PC-3 (cell line): ENCODE results near the gene FGFBP2. TPM values are rescaled to one million over a fixed set of nuclear protein-coding genes. Genes with fewer than 3 reads are reported as not detected.

Experiments used
- ATAC-seq: fragments of 200-7000 bp; cut with Tn5 transposase; 2 replicates; pipeline ENCODE4 v1.9.1; 2020; ENCODE audit warnings: mild to moderate bottlenecking, moderate library complexity
- BruUV-seq: library from RNA; stranded (reverse); fragments of 400-500 nt; replicated peaks from 2 replicates; lab custom pipeline; 2021; lab: Mats Ljungman, UMichigan
- CTCF ChIA-PET: fragments of 300-600 bp; sonication (Branson Sonifier 250); formaldehyde crosslinking; loops from one replicate; lab custom pipeline; 2022; ENCODE audit warnings: antibody characterized with exemption; lab: Charles Lee
- POLR2A ChIA-PET: fragments of 300-600 bp; sonication (Branson Sonifier 250); formaldehyde crosslinking; loops from one replicate; lab custom pipeline; 2022; ENCODE audit warnings: antibody characterized with exemption; ENCODE audit not compliant: unreplicated experiment; lab: Charles Lee
- DNase-seq: peaks from one replicate; pipeline ENCODE4 v3.0.0-alpha.2; 2015
- H2AFZ ChIP-seq: fragments of 300-600 bp; sonication (generic); 2 replicates; pipeline ENCODE4 v1.6.0; 2016; ENCODE audit warnings: antibody characterized with exemption, low read length
- H3F3A ChIP-seq: fragments of 300-600 bp; sonication (generic); one replicate; pipeline ENCODE4 v1.6.0; 2017; ENCODE audit warnings: antibody characterized with exemption, low read length, control low read depth, mild to moderate bottlenecking; ENCODE audit not compliant: unreplicated experiment
- H3K27ac ChIP-seq: fragments of 300-600 bp; sonication (generic); 2 replicates; pipeline ENCODE4 v1.5.1; 2016; ENCODE audit warnings: mild to moderate bottlenecking, low read length
- H3K27me3 ChIP-seq: fragments of 300-600 bp; sonication (generic); 2 replicates; pipeline ENCODE4 v1.6.1; 2016; ENCODE audit warnings: low read length, mixed read lengths
- H3K36me3 ChIP-seq: fragments of 300-600 bp; sonication (generic); 2 replicates; pipeline ENCODE4 v1.6.1; 2016; ENCODE audit warnings: low read depth, mixed run types, low read length, mixed read lengths
- H3K4me1 ChIP-seq: fragments of 300-600 bp; sonication (generic); 2 replicates; pipeline ENCODE4 v1.5.1; 2016; ENCODE audit warnings: low read length; ENCODE audit not compliant: insufficient read depth
- H3K4me2 ChIP-seq: fragments of 300-600 bp; sonication (generic); 2 replicates; pipeline ENCODE4 v1.6.0; 2016; ENCODE audit warnings: low read length
- H3K4me3 ChIP-seq: fragments of 300-600 bp; sonication (generic); 2 replicates; pipeline ENCODE4 v1.5.1; 2016; ENCODE audit warnings: mild to moderate bottlenecking, low read length, mixed read lengths
- H3K79me2 ChIP-seq: fragments of 300-600 bp; sonication (generic); 2 replicates; pipeline ENCODE4 v1.6.1; 2017; ENCODE audit warnings: low read length, mixed read lengths
- H3K9ac ChIP-seq: fragments of 300-600 bp; sonication (generic); 2 replicates; pipeline ENCODE4 v1.6.0; 2016; ENCODE audit warnings: mild to moderate bottlenecking, low read length
- H3K9me2 ChIP-seq: fragments of 300-600 bp; sonication (generic); replicated peaks from 2 replicates; pipeline ENCODE4 v1.6.1; 2016; ENCODE audit warnings: mixed run types, low read length, mixed read lengths
- H3K9me3 ChIP-seq: fragments of 300-600 bp; sonication (generic); 2 replicates; pipeline ENCODE4 v1.6.1; 2016; ENCODE audit warnings: low read length, mixed read lengths
- H4K20me1 ChIP-seq: fragments of 300-600 bp; sonication (generic); 2 replicates; pipeline ENCODE4 v1.6.1; 2016; ENCODE audit warnings: low read length, mixed read lengths
- EZH2 ChIP-seq: fragments of 300-600 bp; sonication (generic); IDR thresholded peaks from one replicate; pipeline ENCODE4 v1.6.1; 2017; ENCODE audit warnings: antibody characterized with exemption, mild to moderate bottlenecking, low read length; ENCODE audit not compliant: unreplicated experiment
- EZH2phosphoT487 ChIP-seq: fragments of 300-600 bp; sonication (generic); IDR thresholded peaks from 2 replicates; pipeline ENCODE4 v1.6.1; 2018; ENCODE audit warnings: mild to moderate bottlenecking, antibody characterized with exemption, low read length, borderline replicate concordance
- intact Hi-C: fragments of 100-400 bp; cut with micrococcal nuclease; formaldehyde crosslinking; loops from 2 replicates; pipeline ENCODE4 v1.9.0; 2023
- total RNA-seq: library from RNA; depleted of rRNA; stranded (reverse); fragments of >200 nt; gene quantifications from 2 replicates; pipeline ENCODE4 v1.2.3, GENCODE V29; 2014
- TF ChIP-seq, protein P1 (sequence below): fragments of 300-600 bp; sonication (generic); conservative IDR thresholded peaks from 2 replicates; pipeline ENCODE4 v1.5.1; 2017; ENCODE audit warnings: antibody characterized with exemption, low read depth, mild to moderate bottlenecking, low read length

Gene FGFBP2
- total RNA-seq, 1 experiment from 2014 or later = not detected

GRCh38 chr4:15995826-15996225 lies 32.9 kb upstream of the FGFBP2 start:
- Histone ChIP-seq H4K20me1 (no peaks in the 10 kb centered on the region), H3K4me1 (no peaks in the 10 kb centered on the region), H3K4me2 (no peak overlapping the region), H3K27me3 (no peaks in the 10 kb centered on the region), H3K79me2 (no peaks in the 10 kb centered on the region), H3K9ac (no peak overlapping the region), H3K4me3 (no peak overlapping the region), H2AFZ (no peak overlapping the region), H3K36me3 (no peaks in the 10 kb centered on the region), H3K27ac (no peak overlapping the region), H3K9me2 (no peaks in the 10 kb centered on the region), H3F3A (no peaks in the 10 kb centered on the region), H3K9me3 (no peaks in the 10 kb centered on the region)
- DNase-seq (no peak), ATAC-seq (no peak)
- intact Hi-C loops = no loop called here
- BruUV-seq = no TSS peak
- CTCF ChIA-PET = no interaction called here
- POLR2A ChIA-PET = no interaction called here
- TF ChIP-seq EZH2 (no peak), EZH2phosphoT487 (no peak)

- Histone ChIP-seq H3K36me3 (no peaks in the 10 kb centered on the region), H3K4me3 (no peak overlapping the region), H3K4me1 (no peaks in the 10 kb centered on the region), H4K20me1 (no peaks in the 10 kb centered on the region), H3K4me2 (no peak overlapping the region), H3F3A (no peaks in the 10 kb centered on the region), H3K9me2 (no peaks in the 10 kb centered on the region), H3K9me3 (no peaks in the 10 kb centered on the region), H3K27me3 (no peaks in the 10 kb centered on the region), H3K27ac (no peak overlapping the region), H2AFZ (no peak overlapping the region), H3K9ac (no peak overlapping the region), H3K79me2 (no peaks in the 10 kb centered on the region)
- intact Hi-C loops = no loop called here
- DNase-seq (no peak), ATAC-seq (no peak)
- POLR2A ChIA-PET = no interaction called here
- CTCF ChIA-PET = no interaction called here
- BruUV-seq = no TSS peak
- no peak for TF ChIP-seq EZH2phosphoT487
- TF ChIP-seq, protein P1, sequence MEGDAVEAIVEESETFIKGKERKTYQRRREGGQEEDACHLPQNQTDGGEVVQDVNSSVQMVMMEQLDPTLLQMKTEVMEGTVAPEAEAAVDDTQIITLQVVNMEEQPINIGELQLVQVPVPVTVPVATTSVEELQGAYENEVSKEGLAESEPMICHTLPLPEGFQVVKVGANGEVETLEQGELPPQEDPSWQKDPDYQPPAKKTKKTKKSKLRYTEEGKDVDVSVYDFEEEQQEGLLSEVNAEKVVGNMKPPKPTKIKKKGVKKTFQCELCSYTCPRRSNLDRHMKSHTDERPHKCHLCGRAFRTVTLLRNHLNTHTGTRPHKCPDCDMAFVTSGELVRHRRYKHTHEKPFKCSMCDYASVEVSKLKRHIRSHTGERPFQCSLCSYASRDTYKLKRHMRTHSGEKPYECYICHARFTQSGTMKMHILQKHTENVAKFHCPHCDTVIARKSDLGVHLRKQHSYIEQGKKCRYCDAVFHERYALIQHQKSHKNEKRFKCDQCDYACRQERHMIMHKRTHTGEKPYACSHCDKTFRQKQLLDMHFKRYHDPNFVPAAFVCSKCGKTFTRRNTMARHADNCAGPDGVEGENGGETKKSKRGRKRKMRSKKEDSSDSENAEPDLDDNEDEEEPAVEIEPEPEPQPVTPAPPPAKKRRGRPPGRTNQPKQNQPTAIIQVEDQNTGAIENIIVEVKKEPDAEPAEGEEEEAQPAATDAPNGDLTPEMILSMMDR = no peak
- no peak for TF ChIP-seq EZH2
These were observed 29.2 kb upstream of the FGFBP2 start for GRCh38 chr4:15992167-15992485.

DNA sequence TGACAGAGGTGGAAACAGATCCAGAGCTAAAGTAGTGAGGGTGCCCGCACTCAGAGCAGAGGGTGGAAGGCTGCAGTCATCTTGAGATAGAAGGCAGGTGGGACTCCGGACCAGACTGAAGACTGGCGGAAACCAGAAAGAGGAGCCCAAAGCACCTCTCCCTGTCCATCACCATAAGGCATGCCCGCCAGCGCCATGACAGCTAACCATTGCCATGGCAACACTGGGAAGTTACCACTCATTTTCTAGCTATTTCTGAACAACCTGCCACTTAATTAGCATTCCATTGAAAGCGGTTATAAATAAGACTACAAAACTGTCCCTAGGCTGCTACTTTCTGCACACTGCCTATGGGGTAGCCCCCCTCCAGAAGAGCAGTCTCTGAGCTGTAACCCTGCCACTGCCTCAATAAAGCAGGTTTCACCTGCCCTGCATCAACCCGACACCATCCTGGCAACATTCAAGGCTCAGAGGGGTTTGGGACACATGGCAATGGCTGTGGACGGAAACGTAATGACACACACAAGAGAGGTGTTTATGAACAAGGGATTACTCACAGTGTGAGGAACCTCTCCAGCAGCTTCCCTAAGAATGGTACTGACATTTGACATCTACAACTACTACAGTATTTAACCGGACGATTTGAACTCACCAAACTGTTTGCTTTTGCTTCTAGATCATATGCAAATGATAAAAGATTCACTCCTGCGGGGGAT lies 27.8 kb upstream of the FGFBP2 start:
- intact Hi-C loops = no loop called here
- Histone ChIP-seq H4K20me1 (no peaks in the 10 kb centered on the region), H3K4me2 (no peak overlapping the region), H3K9ac (no peak overlapping the region), H3K9me2 (no peaks in the 10 kb centered on the region), H3K4me1 (no peaks in the 10 kb centered on the region), H3K27me3 (no peaks in the 10 kb centered on the region), H3K4me3 (no peak overlapping the region), H3K9me3 (no peaks in the 10 kb centered on the region), H3K36me3 (no peaks in the 10 kb centered on the region), H3F3A (no peaks in the 10 kb centered on the region), H3K27ac (no peak overlapping the region), H2AFZ (no peak overlapping the region), H3K79me2 (no peaks in the 10 kb centered on the region)
- BruUV-seq = no TSS peak
- ATAC-seq (no peak), DNase-seq (peak; percentile 19)
- POLR2A ChIA-PET = no interaction called here
- TF ChIP-seq EZH2phosphoT487 (no peak), EZH2 (no peak)
- TF ChIP-seq, protein P1 = no peak
- CTCF ChIA-PET = no interaction called here
